ENCODE data around the gene BRPF1. TPM values are rescaled to one million over a fixed set of nuclear protein-coding genes. Genes with fewer than 3 reads are reported as not detected.

Gene BRPF1
- total RNA-seq, 1 experiment from 2014 or later = 20.4 TPM

DNA sequence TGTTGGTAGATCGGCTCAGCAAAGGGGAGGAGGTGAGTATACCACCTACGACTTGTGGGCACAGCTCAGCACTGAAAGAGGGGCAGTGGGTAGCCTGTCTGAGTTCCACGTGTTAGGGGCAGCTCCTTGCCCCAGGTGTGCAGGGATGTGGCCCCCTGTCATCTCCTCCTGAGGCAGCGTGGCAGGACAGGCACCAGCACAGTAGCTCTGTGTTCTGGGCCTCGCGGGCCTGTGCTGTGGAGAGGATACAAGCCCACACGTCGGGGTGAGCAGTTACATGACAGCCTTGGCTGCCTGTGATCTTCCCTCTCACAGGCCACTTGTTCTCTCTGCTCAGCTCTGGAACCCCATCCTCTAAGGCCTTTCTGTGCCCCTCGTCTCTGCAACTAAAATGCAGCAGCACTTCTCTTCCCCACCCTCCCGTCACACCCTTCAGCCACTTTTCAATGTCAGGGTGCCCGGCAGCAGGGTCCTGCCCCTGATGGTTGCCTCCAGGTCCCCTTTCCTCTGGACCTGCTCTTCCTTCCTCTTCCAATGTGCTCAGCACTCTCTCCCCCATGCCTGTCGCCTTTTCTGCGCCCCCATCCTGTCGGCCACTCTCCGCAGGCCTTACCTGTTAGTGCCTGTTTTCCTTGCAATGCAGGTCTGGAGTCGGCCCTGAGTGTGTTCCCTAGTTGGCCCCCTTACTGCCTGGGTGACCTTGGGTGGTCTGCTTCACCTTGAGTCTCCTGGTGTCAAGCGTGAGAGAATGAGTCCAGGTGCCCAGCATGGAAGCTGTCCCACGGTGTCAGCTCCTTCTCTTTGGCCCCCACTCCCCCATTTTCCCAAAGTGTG, 46.1 kb upstream of the BRPF1 start:
- CTCF ChIA-PET = no interaction called here
- DNase-seq = no peak
- Mint-ChIP-seq H3K4me3 (ENCODE audit: low read depth, unreplicated experiment) (no peak overlapping the region), H3K27ac (ENCODE audit: unreplicated experiment) (no peak overlapping the region), H3K27me3 (ENCODE audit: unreplicated experiment) (no peaks in the 10 kb centered on the region), H3K9me3 (ENCODE audit: low read depth, unreplicated experiment) (no peaks in the 10 kb centered on the region), H3K36me3 (ENCODE audit: insufficient read depth, unreplicated experiment) (peaks cover 31% of the 10 kb centered on the region), H3K4me1 (ENCODE audit: low read depth, unreplicated experiment) (peaks cover 5% of the 10 kb centered on the region)
- BruUV-seq (replicated peaks) = no TSS peak
- TF ChIP-seq, protein P1, sequence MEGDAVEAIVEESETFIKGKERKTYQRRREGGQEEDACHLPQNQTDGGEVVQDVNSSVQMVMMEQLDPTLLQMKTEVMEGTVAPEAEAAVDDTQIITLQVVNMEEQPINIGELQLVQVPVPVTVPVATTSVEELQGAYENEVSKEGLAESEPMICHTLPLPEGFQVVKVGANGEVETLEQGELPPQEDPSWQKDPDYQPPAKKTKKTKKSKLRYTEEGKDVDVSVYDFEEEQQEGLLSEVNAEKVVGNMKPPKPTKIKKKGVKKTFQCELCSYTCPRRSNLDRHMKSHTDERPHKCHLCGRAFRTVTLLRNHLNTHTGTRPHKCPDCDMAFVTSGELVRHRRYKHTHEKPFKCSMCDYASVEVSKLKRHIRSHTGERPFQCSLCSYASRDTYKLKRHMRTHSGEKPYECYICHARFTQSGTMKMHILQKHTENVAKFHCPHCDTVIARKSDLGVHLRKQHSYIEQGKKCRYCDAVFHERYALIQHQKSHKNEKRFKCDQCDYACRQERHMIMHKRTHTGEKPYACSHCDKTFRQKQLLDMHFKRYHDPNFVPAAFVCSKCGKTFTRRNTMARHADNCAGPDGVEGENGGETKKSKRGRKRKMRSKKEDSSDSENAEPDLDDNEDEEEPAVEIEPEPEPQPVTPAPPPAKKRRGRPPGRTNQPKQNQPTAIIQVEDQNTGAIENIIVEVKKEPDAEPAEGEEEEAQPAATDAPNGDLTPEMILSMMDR (IDR thresholded peaks at IDR 0.05; ENCODE audit: unreplicated experiment) = no peak
- intact Hi-C loops (cut with micrococcal nuclease; ENCODE audit: unreplicated experiment) = no loop called here

DNA sequence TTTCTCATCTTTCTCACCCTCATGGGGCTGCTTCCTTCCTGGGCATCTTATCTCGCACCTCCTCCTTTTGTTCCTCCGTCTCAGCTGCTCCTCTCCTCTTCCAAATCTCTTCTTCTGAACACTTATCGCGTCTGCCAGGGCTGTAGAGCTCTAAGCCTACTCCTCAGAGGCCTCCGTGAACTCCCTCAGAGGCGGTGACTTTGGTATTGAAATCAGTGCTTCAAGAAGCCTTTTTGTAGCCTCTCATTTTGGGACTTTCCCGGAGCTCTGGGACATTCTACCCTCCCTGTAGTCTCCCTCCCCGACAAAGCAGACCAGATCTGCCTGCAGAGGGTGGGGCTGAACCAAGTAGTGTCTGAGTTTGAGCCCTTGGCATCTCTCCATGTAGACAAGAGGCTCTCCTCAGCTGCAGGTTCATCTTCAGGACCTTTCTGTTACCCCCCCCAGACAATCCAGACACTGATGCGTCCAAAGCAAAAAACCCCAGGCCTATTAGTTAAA, 45.4 kb upstream of the BRPF1 start:
- Mint-ChIP-seq H3K27me3 (ENCODE audit: unreplicated experiment) (no peaks in the 10 kb centered on the region), H3K4me1 (ENCODE audit: low read depth, unreplicated experiment) (peaks cover 3% of the 10 kb centered on the region), H3K36me3 (ENCODE audit: insufficient read depth, unreplicated experiment) (peaks cover 24% of the 10 kb centered on the region), H3K9me3 (ENCODE audit: low read depth, unreplicated experiment) (no peaks in the 10 kb centered on the region), H3K4me3 (ENCODE audit: low read depth, unreplicated experiment) (no peak overlapping the region), H3K27ac (ENCODE audit: unreplicated experiment) (no peak overlapping the region)
- TF ChIP-seq, protein P1 (IDR thresholded peaks at IDR 0.05; ENCODE audit: unreplicated experiment) = no peak
- CTCF ChIA-PET = no interaction called here
- intact Hi-C loops (cut with micrococcal nuclease; ENCODE audit: unreplicated experiment) = no loop called here
- DNase-seq = no peak
- no TSS peak for BruUV-seq (replicated peaks)

DNA sequence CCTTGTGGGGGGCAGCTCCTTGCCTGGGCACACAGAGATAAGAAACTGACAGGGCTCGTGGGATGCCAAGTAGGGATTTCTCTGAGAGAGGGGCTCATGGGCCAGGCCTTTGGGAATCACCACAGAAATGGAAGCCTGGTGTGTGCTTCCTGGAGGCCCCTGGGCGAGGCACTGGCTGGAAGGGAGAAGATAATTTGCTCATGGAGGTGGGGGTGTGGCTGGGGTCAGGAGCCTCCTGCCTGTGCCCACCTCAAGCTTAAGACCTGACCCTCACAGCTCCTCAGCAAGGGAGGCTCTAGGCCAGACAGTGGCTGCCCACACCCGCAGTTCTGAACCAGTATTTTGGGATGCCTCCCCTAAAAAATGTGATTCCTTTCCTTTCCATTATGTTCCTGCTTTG, 44.8 kb upstream of the BRPF1 start:
- Mint-ChIP-seq H3K36me3 (ENCODE audit: insufficient read depth, unreplicated experiment) (peaks cover 22% of the 10 kb centered on the region), H3K9me3 (ENCODE audit: low read depth, unreplicated experiment) (no peaks in the 10 kb centered on the region), H3K27ac (ENCODE audit: unreplicated experiment) (no peak overlapping the region), H3K4me3 (ENCODE audit: low read depth, unreplicated experiment) (no peak overlapping the region), H3K4me1 (ENCODE audit: low read depth, unreplicated experiment) (no peaks in the 10 kb centered on the region), H3K27me3 (ENCODE audit: unreplicated experiment) (no peaks in the 10 kb centered on the region)
- no peak for DNase-seq
- intact Hi-C loops (cut with micrococcal nuclease; ENCODE audit: unreplicated experiment) = no loop called here
- no TSS peak for BruUV-seq (replicated peaks)
- TF ChIP-seq, protein P1 (IDR thresholded peaks at IDR 0.05; ENCODE audit: unreplicated experiment) = no peak
- CTCF ChIA-PET = interaction anchor here (0.7 kb wide), 1 partner anchor 56 kb away, joined by 3 read pairs; no protein-coding TSS in a partner anchor

DNA sequence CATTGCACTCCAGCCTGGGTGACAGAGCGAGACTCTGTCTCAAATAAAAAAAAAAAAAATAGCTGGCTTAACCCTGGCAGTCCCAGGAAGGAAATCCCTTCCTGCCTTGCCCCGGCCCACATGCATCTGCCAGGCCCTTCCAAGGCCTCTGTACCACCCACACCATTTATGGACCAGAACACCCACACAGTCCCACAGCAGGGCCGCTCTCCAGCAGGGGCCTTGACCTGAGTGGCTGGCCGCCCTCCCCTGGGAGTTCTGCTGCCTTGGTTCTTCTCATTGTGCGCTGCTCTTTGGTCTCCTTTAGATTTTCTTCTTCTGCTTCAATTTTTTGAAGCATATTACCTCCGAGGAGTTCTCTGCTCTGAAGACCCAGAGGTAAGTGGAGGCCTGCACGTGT, 44.0 kb upstream of the BRPF1 start:
- intact Hi-C loops (cut with micrococcal nuclease; ENCODE audit: unreplicated experiment) = no loop called here
- no peaks in the 10 kb centered on the region for H3K27me3 Mint-ChIP-seq (ENCODE audit: unreplicated experiment)
- H3K36me3 Mint-ChIP-seq (ENCODE audit: insufficient read depth, unreplicated experiment) = peaks cover 22% of the 10 kb centered on the region
- TF ChIP-seq, protein P1 (IDR thresholded peaks at IDR 0.05; ENCODE audit: unreplicated experiment) = no peak
- no peak for DNase-seq
- BruUV-seq (replicated peaks) = no TSS peak
- H3K9me3 Mint-ChIP-seq (ENCODE audit: low read depth, unreplicated experiment) = no peaks in the 10 kb centered on the region
- H3K27ac Mint-ChIP-seq (ENCODE audit: unreplicated experiment) = no peak overlapping the region
- CTCF ChIA-PET = interaction anchor here (0.7 kb wide), 1 partner anchor 55 kb away, joined by 3 read pairs; no protein-coding TSS in a partner anchor
- H3K4me3 Mint-ChIP-seq (ENCODE audit: low read depth, unreplicated experiment) = no peak overlapping the region
- H3K4me1 Mint-ChIP-seq (ENCODE audit: low read depth, unreplicated experiment) = no peaks in the 10 kb centered on the region

Measured in Calu3 (cell line).